Esophagus muscularis mucosa (tissue), 4 donors: Measurements from ENCODE around the gene CYP27B1. TPM values are rescaled to one million over a fixed set of nuclear protein-coding genes. Genes with fewer than 3 reads are reported as not detected.

ENCODE experiments used
- DNase-seq: peaks from one replicate; pipeline ENCODE4 v3.0.0-alpha.2; 2017; ENCODE audit errors: extremely low spot score
- H3K27ac ChIP-seq, 4 donors: fragments of 200-600 bp; sonication (generic); replicated peaks in 1 of 4; 1 replicate in 3 of 4; 2 replicates in 1 of 4; pipeline ENCODE4 v1.5.1; 2016 to 2019; ENCODE audit warnings: mild to moderate bottlenecking in 1 of 4
- H3K27me3 ChIP-seq, 4 donors: fragments of 200-600 bp; sonication (generic); one replicate each; pipeline versions ENCODE4 v1.5.1 to v1.6.0; 2016 to 2019
- H3K36me3 ChIP-seq, 4 donors: fragments of 200-600 bp; sonication (generic); one replicate each; pipeline ENCODE4 v1.5.1; 2016 to 2019
- H3K4me1 ChIP-seq, 4 donors: fragments of 200-600 bp; sonication (generic); one replicate each; pipeline ENCODE4 v1.5.1; 2016 to 2019
- H3K4me3 ChIP-seq, 4 donors: fragments of 200-600 bp; sonication (generic); 1 replicate in 2 of 4; 2 replicates in 2 of 4; pipeline ENCODE4 v1.5.1; 2016 to 2019; ENCODE audit warnings: mild to moderate bottlenecking in 4 of 4, moderate library complexity in 1 of 4
- H3K9me3 ChIP-seq, 4 donors: fragments of 200-600 bp; sonication (generic); 1 replicate in 3 of 4; 2 replicates in 1 of 4; pipeline ENCODE4 v1.5.1; 2016 to 2019
- EP300 ChIP-seq: sonication (generic); formaldehyde crosslinking; IDR thresholded peaks from one replicate; pipeline ENCODE4 v1.6.1; 2017; ENCODE audit warnings: antibody characterized with exemption
- POLR2A ChIP-seq: fragments of 450-650 bp; IDR thresholded peaks from one replicate; pipeline ENCODE4 v1.6.1; 2017; ENCODE audit warnings: antibody characterized with exemption, moderate library complexity, mild to moderate bottlenecking, low read depth
- POLR2AphosphoS5 ChIP-seq, 2 donors: sonication (generic); formaldehyde crosslinking; IDR thresholded peaks; one replicate each; pipeline ENCODE4 v1.6.1; 2017; ENCODE audit warnings: antibody characterized with exemption in 2 of 2
- WGBS: methylation state at CpG from one replicate; pipeline ENCODE4 v1.1.5; 2018; 5-methylcytosine and 5-hydroxymethylcytosine counted together
- intact Hi-C: fragments of 100-400 bp; cut with DNase I; formaldehyde crosslinking; loops from one replicate; pipeline ENCODE4 v1.15.1; 2023
- total RNA-seq, 4 donors: library from RNA; depleted of rRNA; stranded (reverse); fragments of >200 nt; gene quantifications; one replicate each; pipeline versions ENCODE4 v1.1.0 to v1.2.1, GENCODE V29; 2016
- TF ChIP-seq, protein P1 (sequence below), 3 experiments: fragments of 200-600 bp in 2 of 3; fragments of 450-650 bp in 1 of 3; sonication (generic) in 2 of 3; IDR thresholded peaks; one replicate each; pipeline ENCODE4 v1.5.1; 2017 to 2019; ENCODE audit warnings: antibody characterized with exemption in 3 of 3, mild to moderate bottlenecking in 2 of 3, moderate library complexity in 1 of 3

The CYP27B1 gene
- total RNA-seq, 4 donors from 2014 or later, result 0.32 to 0.66 TPM; not detected in 2

DNA sequence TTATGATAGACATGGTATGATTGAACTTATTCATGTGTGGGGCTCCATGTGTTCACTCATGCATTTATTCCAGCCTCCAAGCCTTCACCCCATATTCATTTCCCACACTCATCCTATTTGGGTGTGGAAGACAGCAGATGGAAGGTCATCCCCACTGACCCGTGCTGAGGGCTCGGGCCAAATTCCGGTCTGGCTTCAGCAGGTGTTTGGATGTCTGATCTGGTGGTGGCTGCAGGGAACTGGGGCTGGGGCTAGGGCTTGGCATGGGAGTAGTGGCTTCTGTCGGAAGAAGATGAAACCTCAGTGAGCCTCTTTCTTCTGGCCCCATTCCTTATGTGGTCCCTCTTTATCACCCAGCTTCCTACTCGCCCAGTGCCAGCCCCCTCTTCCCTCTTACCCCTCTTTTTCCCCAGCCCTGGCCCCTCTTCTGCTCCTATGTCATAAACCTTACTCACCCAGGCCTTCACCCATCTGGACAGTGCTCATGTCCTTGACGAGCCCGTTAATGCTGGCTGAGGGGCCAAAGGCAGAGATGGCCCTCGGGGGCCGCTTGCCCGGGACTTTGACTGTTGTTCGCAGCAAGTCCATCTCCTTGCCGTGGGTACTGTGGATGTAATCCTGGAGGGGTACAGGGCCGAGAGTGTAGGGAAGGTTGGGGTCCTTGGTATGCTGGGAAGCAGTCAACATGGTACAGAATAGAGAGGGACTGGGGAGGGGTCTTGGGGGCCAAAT, 36.4 kb downstream of the CYP27B1 start:
- intact Hi-C loops, result no loop called here
- Histone ChIP-seq H3K27me3 (peaks cover 8 to 85% (median 24%) of the 10 kb centered on the region in 4 donors), H3K9me3 (no peaks in the 10 kb centered on the region), H3K4me3 (no peak overlapping the region), H3K36me3 (no peaks in the 10 kb centered on the region), H3K4me1 (peaks cover 17 to 28% (median 23%) of the 10 kb centered on the region in 4 donors), H3K27ac (no peak overlapping the region)
- no peak for DNase-seq
- WGBS, result 81% methylated on average over 13 of the region's 13 CpGs
- TF ChIP-seq, protein P1, sequence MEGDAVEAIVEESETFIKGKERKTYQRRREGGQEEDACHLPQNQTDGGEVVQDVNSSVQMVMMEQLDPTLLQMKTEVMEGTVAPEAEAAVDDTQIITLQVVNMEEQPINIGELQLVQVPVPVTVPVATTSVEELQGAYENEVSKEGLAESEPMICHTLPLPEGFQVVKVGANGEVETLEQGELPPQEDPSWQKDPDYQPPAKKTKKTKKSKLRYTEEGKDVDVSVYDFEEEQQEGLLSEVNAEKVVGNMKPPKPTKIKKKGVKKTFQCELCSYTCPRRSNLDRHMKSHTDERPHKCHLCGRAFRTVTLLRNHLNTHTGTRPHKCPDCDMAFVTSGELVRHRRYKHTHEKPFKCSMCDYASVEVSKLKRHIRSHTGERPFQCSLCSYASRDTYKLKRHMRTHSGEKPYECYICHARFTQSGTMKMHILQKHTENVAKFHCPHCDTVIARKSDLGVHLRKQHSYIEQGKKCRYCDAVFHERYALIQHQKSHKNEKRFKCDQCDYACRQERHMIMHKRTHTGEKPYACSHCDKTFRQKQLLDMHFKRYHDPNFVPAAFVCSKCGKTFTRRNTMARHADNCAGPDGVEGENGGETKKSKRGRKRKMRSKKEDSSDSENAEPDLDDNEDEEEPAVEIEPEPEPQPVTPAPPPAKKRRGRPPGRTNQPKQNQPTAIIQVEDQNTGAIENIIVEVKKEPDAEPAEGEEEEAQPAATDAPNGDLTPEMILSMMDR (IDR thresholded peaks at IDR 0.05), result no peak
- TF ChIP-seq POLR2AphosphoS5 (IDR thresholded peaks at IDR 0.05) (no peak), POLR2A (no peak), EP300 (no peak)

DNA sequence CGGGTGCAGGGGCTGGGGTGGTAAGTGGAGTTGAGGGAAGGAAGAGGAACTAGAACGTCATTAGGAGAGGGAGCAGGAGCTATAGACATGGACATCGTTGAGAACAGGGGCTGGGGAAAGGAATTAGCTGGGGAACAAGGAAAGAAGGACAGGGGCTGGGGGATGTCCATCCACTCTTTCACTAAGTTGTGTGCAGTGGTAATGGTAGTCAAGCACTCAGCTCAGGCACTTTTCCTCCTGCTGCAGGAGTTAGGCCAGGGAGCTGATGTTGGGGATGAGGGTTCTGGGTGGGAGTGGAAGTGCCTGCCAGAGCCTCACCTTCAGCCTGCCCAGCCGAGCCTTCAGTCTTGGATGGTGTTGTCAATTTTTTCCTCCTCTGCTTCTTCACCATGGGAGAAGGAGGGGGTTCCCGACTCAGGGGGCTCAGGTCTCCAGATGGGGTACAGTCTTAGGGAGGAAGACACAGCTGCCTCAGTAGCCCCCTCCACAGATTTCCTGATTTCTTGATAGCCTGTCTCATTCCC, 37.5 kb downstream of the CYP27B1 start:
- DNase-seq, result no peak
- Histone ChIP-seq H3K27me3 (peaks cover 7 to 86% (median 17%) of the 10 kb centered on the region in 4 donors), H3K36me3 (no peaks in the 10 kb centered on the region), H3K4me1 (peaks cover 14 to 25% (median 21%) of the 10 kb centered on the region in 4 donors), H3K9me3 (no peaks in the 10 kb centered on the region), H3K27ac (no peak overlapping the region), H3K4me3 (no peak overlapping the region)
- TF ChIP-seq POLR2AphosphoS5 (IDR thresholded peaks at IDR 0.05) (no peak), POLR2A (no peak), EP300 (no peak)
- TF ChIP-seq, protein P1 (IDR thresholded peaks at IDR 0.05), result no peak
- intact Hi-C loops, result no loop called here
- 55% methylated on average over 5 of the region's 5 CpGs for WGBS

- Histone ChIP-seq H3K4me1 (peaks cover 14 to 25% (median 21%) of the 10 kb centered on the region in 4 donors), H3K36me3 (no peaks in the 10 kb centered on the region), H3K9me3 (no peaks in the 10 kb centered on the region), H3K27me3 (peaks cover 6 to 72% (median 13%) of the 10 kb centered on the region in 4 donors), H3K4me3 (no peak overlapping the region), H3K27ac (no peak overlapping the region)
- TF ChIP-seq EP300, result no peak
- TF ChIP-seq POLR2AphosphoS5 (IDR thresholded peaks at IDR 0.05), result no peak
- TF ChIP-seq POLR2A, result no peak
- TF ChIP-seq, protein P1 (IDR thresholded peaks at IDR 0.05), result no peak
- WGBS, result 63% methylated on average over 21 of the region's 21 CpGs
- DNase-seq, result no peak
- intact Hi-C loops, result no loop called here
These were observed 39.0 kb downstream of the CYP27B1 start for GRCh38 chr12:57727758-57728395.

- WGBS, result 51% methylated on average over 69 of the region's 76 CpGs
- Histone ChIP-seq H3K9me3 (no peaks in the 10 kb centered on the region), H3K27me3 (peaks cover 6 to 65% (median 13%) of the 10 kb centered on the region in 4 donors), H3K27ac (peak overlapping the region; percentile 43 to 56 (median 54)), H3K4me1 (peaks cover 14 to 25% (median 21%) of the 10 kb centered on the region in 4 donors), H3K36me3 (peaks cover 0 to under 1% (median under 1%) of the 10 kb centered on the region in 4 donors), H3K4me3 (peak overlapping the region; percentile 60 to 75 (median 65))
- TF ChIP-seq, protein P1 (IDR thresholded peaks at IDR 0.05), result peak; percentile 21 to 45 (median 27)
- TF ChIP-seq POLR2A (no peak), POLR2AphosphoS5 (IDR thresholded peaks at IDR 0.05) (peak in 1 of 2 donors; percentile 2)
- no peak for DNase-seq
- intact Hi-C loops, result no loop called here
These were observed 39.8 kb downstream of the CYP27B1 start for GRCh38 chr12:57726884-57727757.
